ENCODE data around the gene FNIP2.

DNA sequence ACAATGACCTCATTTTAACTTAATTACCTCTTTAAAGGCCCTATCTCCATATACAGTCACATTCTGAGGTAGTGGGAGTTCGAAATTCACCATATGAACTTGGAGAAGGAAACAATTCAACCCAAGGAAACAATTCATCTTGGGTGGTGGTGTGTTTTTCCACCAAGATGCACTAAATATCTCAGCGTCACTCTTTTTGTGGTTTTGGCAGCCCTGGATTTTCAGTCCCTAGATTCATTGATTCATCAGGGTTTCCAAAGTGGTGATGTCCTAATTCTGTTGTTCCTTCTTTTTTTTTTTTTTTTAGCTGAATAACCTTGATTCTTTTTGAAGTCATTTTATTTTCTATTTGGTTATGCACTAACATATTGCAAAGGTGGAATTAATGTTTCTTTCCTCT lies 171.4 kb downstream of the FNIP2 start:
- TF ChIP-seq, protein P1, sequence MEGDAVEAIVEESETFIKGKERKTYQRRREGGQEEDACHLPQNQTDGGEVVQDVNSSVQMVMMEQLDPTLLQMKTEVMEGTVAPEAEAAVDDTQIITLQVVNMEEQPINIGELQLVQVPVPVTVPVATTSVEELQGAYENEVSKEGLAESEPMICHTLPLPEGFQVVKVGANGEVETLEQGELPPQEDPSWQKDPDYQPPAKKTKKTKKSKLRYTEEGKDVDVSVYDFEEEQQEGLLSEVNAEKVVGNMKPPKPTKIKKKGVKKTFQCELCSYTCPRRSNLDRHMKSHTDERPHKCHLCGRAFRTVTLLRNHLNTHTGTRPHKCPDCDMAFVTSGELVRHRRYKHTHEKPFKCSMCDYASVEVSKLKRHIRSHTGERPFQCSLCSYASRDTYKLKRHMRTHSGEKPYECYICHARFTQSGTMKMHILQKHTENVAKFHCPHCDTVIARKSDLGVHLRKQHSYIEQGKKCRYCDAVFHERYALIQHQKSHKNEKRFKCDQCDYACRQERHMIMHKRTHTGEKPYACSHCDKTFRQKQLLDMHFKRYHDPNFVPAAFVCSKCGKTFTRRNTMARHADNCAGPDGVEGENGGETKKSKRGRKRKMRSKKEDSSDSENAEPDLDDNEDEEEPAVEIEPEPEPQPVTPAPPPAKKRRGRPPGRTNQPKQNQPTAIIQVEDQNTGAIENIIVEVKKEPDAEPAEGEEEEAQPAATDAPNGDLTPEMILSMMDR (IDR thresholded peaks at IDR 0.05): no peak
- TF ChIP-seq POLR2AphosphoS5 (IDR thresholded peaks at IDR 0.05): no peak

Data from upper lobe of left lung (tissue), 4 donors.